GM06990 (cell line): ENCODE measurements around the gene CEACAM19.
"Not testable (repeated sequence)": the region's sequence is repeated elsewhere in the genome, so short reads cannot be mapped to it uniquely, and the experiment has no call there.

Source experiments
- DNase-seq: peaks from one replicate; pipeline ENCODE4 v3.0.0-alpha.2; 2011; ENCODE audit not compliant: insufficient read length; ENCODE audit errors: extremely low read depth
- H3K27me3 ChIP-seq: replicated peaks from 2 replicates; pipeline ENCODE4 v1.6.0; 2011; ENCODE audit warnings: low read length; ENCODE audit not compliant: control insufficient read depth, insufficient read depth
- H3K36me3 ChIP-seq: 2 replicates; pipeline ENCODE4 v1.5.1; 2011; ENCODE audit warnings: low read length; ENCODE audit not compliant: control insufficient read depth, insufficient read depth
- H3K4me3 ChIP-seq: replicated peaks from 2 replicates; pipeline ENCODE4 v1.5.1; 2011; ENCODE audit warnings: low read depth, mild to moderate bottlenecking, control low read depth, low read length
- CTCF ChIP-seq: IDR thresholded peaks from 2 replicates; pipeline ENCODE4 v1.5.1; 2011; ENCODE audit warnings: low read length, control low read depth, mild to moderate bottlenecking, inconsistent platforms; ENCODE audit not compliant: insufficient read depth, poor library complexity, severe bottlenecking

The CEACAM19 gene

DNA sequence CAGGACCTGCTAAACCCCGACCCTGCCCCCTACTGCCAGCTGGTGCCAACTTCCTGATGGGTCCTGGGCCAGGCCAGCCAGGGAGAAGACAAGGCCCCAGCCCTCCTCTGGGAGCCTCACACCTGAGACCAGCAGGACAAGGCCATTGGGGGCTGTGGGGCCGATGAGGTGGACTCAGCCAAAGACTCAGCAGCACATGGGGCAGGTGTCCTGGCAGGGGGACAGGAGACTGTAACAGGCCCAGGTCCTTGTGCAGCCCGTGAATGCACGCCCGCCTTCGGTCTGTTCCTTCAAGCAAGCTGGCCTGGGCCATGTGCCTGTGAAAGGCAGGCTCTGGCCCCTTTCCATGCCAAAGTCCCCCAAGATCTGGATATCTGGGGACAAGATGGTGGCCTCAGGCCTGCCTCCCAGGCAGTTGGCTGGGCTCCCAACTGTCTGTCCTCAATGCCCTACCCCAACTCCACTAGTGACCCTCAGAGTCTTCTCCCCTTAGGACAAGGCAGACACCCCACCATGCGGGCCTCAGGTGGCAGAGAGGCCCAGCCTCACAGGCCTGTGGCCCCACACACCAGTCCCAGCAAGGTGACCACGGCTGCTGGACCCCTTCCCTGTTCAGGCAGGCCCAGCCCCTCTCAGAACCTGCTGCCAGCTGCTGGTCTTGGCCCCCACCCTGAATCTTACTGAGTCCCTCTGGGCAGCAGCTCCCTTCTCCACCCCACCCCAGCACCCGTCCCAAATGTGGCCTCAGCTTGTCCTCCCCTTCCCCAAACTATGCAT, 12.3 kb downstream of the CEACAM19 start:
- no peaks in the 10 kb centered on the region for H3K36me3 ChIP-seq
- no peak overlapping the region for H3K4me3 ChIP-seq
- no peaks in the 10 kb centered on the region for H3K27me3 ChIP-seq
- TF ChIP-seq CTCF = no peak
- no peak for DNase-seq

- not testable (repeated sequence) for H3K36me3 ChIP-seq, H3K27me3 ChIP-seq, DNase-seq, H3K4me3 ChIP-seq
Measured at GRCh38 chr19:44684396-44684795, 13.1 kb downstream of the CEACAM19 start.

GRCh38 chr19:44684892-44685863, 13.9 kb downstream of the CEACAM19 start:
- H3K36me3 ChIP-seq = no peaks in the 10 kb centered on the region
- no peak overlapping the region for H3K4me3 ChIP-seq
- no peaks in the 10 kb centered on the region for H3K27me3 ChIP-seq
- TF ChIP-seq CTCF = no peak
- no peak for DNase-seq

GRCh38 chr19:44685877-44686276, 14.6 kb downstream of the CEACAM19 start:
- H3K4me3 ChIP-seq = no peak overlapping the region
- DNase-seq = no peak
- no peaks in the 10 kb centered on the region for H3K36me3 ChIP-seq
- TF ChIP-seq CTCF = no peak
- no peaks in the 10 kb centered on the region for H3K27me3 ChIP-seq

- H3K36me3 ChIP-seq = no peaks in the 10 kb centered on the region
- no peaks in the 10 kb centered on the region for H3K27me3 ChIP-seq
- TF ChIP-seq CTCF = no peak
- no peak for DNase-seq
- no peak overlapping the region for H3K4me3 ChIP-seq
Measured at GRCh38 chr19:44686896-44687295, 15.6 kb downstream of the CEACAM19 start.

- TF ChIP-seq CTCF = no peak
- Histone ChIP-seq H3K27me3 (no peaks in the 10 kb centered on the region), H3K36me3 (no peaks in the 10 kb centered on the region), H3K4me3 (no peak overlapping the region)
- DNase-seq = no peak
Measured at GRCh38 chr19:44687888-44688287, 16.6 kb downstream of the CEACAM19 start.
